OCI-LY1 (cell line): ENCODE results near the gene WNT2B.

Experiments used
- H2AFZ ChIP-seq: fragments of 200-600 bp; sonication (generic), shearing (Covaris generic); 2 replicates; pipeline ENCODE4 v1.6.0; 2014; ENCODE audit warnings: antibody characterized with exemption, mild to moderate bottlenecking, low read length
- H3F3A ChIP-seq: fragments of 200-600 bp; sonication (generic), shearing (Covaris generic); 2 replicates; pipeline ENCODE4 v1.6.0; 2014; ENCODE audit warnings: mild to moderate bottlenecking, antibody characterized with exemption, low read length, moderate library complexity; ENCODE audit not compliant: insufficient read depth
- H3K27ac ChIP-seq: fragments of 200-600 bp; sonication (generic); 2 replicates; pipeline ENCODE4 v1.5.1; 2014; ENCODE audit warnings: low read length, mixed run types, mild to moderate bottlenecking, low read depth; ENCODE audit not compliant: poor library complexity, severe bottlenecking
- H3K27me3 ChIP-seq: fragments of 200-600 bp; sonication (generic); 2 replicates; pipeline ENCODE4 v1.6.0; 2014; ENCODE audit warnings: antibody characterized with exemption, mild to moderate bottlenecking, low read length, moderate library complexity; ENCODE audit not compliant: insufficient read depth
- H3K36me3 ChIP-seq: fragments of 200-600 bp; sonication (generic); 2 replicates; pipeline ENCODE4 v1.6.1; 2014; ENCODE audit warnings: mild to moderate bottlenecking, antibody characterized with exemption, low read length, moderate library complexity, mixed read lengths; ENCODE audit not compliant: insufficient read depth
- H3K4me1 ChIP-seq: fragments of 200-600 bp; sonication (generic); 2 replicates; pipeline ENCODE4 v1.5.1; 2014; ENCODE audit warnings: mild to moderate bottlenecking, low read length, moderate library complexity; ENCODE audit not compliant: insufficient read depth, severe bottlenecking
- H3K4me2 ChIP-seq: fragments of 200-600 bp; sonication (generic), shearing (Covaris generic); 2 replicates; pipeline ENCODE4 v1.6.1; 2014; ENCODE audit warnings: low read length
- H3K4me3 ChIP-seq: fragments of 200-600 bp; sonication (generic); 2 replicates; pipeline ENCODE4 v1.5.1; 2014; ENCODE audit warnings: low read length, low read depth, mild to moderate bottlenecking, mixed read lengths; ENCODE audit not compliant: poor library complexity, severe bottlenecking
- H3K79me2 ChIP-seq: fragments of 200-600 bp; shearing (Covaris generic); 2 replicates; pipeline ENCODE4 v1.6.1; 2016; ENCODE audit warnings: mixed run types, low read length, mixed read lengths; ENCODE audit not compliant: insufficient read depth
- H3K9ac ChIP-seq: fragments of 200-600 bp; sonication (generic), shearing (Covaris generic); 2 replicates; pipeline ENCODE4 v1.6.1; 2014; ENCODE audit warnings: mild to moderate bottlenecking, low read length, mixed read lengths
- H3K9me2 ChIP-seq: fragments of 200-600 bp; sonication (generic), shearing (Covaris generic); 2 replicates; pipeline ENCODE4 v1.6.1; 2014; ENCODE audit warnings: low read depth, mild to moderate bottlenecking, low read length, mixed read lengths
- H3K9me3 ChIP-seq: fragments of 200-600 bp; shearing (Covaris generic); 2 replicates; pipeline ENCODE4 v1.6.1; 2014; ENCODE audit warnings: low read length, mixed read lengths
- H4K20me1 ChIP-seq: fragments of 200-600 bp; sonication (generic), shearing (Covaris generic); 2 replicates; pipeline ENCODE4 v1.6.0; 2016; ENCODE audit warnings: mild to moderate bottlenecking, low read length; ENCODE audit not compliant: insufficient read depth
- EZH2 ChIP-seq: fragments of 200-600 bp; sonication (generic), shearing (Covaris generic); IDR thresholded peaks from 2 replicates; pipeline ENCODE4 v1.8.0; 2017; ENCODE audit warnings: borderline replicate concordance, mixed run types, mild to moderate bottlenecking, antibody characterized with exemption, low read length, moderate library complexity, mixed read lengths
- TF ChIP-seq, protein P1 (sequence below): fragments of 200-600 bp; sonication (generic), shearing (Covaris generic); IDR thresholded peaks from 2 replicates; pipeline ENCODE4 v1.5.1; 2017; ENCODE audit warnings: mild to moderate bottlenecking, antibody characterized with exemption, low read length, moderate library complexity, mixed read lengths

WNT2B gene

DNA sequence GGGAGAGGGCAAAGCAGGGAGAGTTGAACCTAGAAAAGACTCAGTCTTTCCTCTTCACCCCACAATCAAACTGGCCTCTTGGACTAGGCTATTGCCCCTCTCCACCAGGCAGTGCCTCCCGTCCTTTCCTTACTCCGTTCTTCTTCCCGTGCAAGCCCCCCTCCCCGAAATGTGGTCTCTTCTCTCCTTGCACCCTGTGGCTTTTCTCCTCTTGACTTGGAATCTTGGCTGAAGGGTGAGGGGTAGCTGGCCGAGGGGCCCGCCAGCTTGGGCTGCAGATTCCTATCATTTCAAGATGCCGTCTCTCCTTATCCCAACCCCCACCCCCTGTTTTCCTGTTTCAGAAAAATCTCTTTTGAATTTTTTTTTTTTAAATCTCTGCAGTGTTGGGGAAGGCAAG, 1.6 kb downstream of the WNT2B start:
- Histone ChIP-seq H3F3A (no peaks in the 10 kb centered on the region), H3K9ac (no peak overlapping the region), H3K9me3 (no peaks in the 10 kb centered on the region), H3K4me2 (no peak overlapping the region), H3K27ac (no peak overlapping the region), H3K79me2 (no peaks in the 10 kb centered on the region), H2AFZ (no peak overlapping the region), H3K27me3 (0 out of 2 replicates have a peak, but pooled peaks cover 4% of the 10 kb centered on the region), H4K20me1 (no peaks in the 10 kb centered on the region), H3K9me2 (no peaks in the 10 kb centered on the region), H3K36me3 (no peaks in the 10 kb centered on the region), H3K4me3 (no peak overlapping the region), H3K4me1 (peaks cover 12% of the 10 kb centered on the region)
- TF ChIP-seq, protein P1, sequence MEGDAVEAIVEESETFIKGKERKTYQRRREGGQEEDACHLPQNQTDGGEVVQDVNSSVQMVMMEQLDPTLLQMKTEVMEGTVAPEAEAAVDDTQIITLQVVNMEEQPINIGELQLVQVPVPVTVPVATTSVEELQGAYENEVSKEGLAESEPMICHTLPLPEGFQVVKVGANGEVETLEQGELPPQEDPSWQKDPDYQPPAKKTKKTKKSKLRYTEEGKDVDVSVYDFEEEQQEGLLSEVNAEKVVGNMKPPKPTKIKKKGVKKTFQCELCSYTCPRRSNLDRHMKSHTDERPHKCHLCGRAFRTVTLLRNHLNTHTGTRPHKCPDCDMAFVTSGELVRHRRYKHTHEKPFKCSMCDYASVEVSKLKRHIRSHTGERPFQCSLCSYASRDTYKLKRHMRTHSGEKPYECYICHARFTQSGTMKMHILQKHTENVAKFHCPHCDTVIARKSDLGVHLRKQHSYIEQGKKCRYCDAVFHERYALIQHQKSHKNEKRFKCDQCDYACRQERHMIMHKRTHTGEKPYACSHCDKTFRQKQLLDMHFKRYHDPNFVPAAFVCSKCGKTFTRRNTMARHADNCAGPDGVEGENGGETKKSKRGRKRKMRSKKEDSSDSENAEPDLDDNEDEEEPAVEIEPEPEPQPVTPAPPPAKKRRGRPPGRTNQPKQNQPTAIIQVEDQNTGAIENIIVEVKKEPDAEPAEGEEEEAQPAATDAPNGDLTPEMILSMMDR: no peak
- TF ChIP-seq EZH2: no peak

DNA sequence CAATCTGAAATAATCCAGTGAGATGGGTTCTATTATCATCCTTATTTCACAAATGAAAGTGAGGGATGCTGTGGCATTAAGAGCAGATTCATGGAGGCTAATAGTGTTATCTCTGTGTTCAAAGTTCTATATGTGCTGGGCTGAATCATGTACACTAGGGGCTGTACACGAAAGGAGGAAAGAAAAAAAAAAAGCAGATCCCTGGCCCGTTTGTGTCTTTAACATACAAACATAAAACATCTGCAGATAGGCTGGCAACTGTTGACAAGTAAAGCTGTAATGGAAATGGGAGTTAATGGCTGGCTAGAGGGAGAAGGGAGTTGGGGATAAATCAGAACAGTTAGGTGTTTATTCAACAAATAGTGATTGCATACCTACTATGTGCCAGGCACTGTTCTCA, 3.1 kb downstream of the WNT2B start:
- no peaks in the 10 kb centered on the region for H3K9me3 ChIP-seq
- H3K79me2 ChIP-seq: no peaks in the 10 kb centered on the region
- H3K36me3 ChIP-seq: no peaks in the 10 kb centered on the region
- no peaks in the 10 kb centered on the region for H3F3A ChIP-seq
- no peak overlapping the region for H3K27ac ChIP-seq
- H3K4me2 ChIP-seq: no peak overlapping the region
- H3K27me3 ChIP-seq: 0 out of 2 replicates have a peak, but pooled peaks cover 4% of the 10 kb centered on the region
- H3K4me1 ChIP-seq: peaks cover 12% of the 10 kb centered on the region
- H3K4me3 ChIP-seq: no peak overlapping the region
- H4K20me1 ChIP-seq: no peaks in the 10 kb centered on the region
- no peaks in the 10 kb centered on the region for H3K9me2 ChIP-seq
- TF ChIP-seq EZH2: no peak
- TF ChIP-seq, protein P1: no peak
- no peak overlapping the region for H2AFZ ChIP-seq
- H3K9ac ChIP-seq: no peak overlapping the region

DNA sequence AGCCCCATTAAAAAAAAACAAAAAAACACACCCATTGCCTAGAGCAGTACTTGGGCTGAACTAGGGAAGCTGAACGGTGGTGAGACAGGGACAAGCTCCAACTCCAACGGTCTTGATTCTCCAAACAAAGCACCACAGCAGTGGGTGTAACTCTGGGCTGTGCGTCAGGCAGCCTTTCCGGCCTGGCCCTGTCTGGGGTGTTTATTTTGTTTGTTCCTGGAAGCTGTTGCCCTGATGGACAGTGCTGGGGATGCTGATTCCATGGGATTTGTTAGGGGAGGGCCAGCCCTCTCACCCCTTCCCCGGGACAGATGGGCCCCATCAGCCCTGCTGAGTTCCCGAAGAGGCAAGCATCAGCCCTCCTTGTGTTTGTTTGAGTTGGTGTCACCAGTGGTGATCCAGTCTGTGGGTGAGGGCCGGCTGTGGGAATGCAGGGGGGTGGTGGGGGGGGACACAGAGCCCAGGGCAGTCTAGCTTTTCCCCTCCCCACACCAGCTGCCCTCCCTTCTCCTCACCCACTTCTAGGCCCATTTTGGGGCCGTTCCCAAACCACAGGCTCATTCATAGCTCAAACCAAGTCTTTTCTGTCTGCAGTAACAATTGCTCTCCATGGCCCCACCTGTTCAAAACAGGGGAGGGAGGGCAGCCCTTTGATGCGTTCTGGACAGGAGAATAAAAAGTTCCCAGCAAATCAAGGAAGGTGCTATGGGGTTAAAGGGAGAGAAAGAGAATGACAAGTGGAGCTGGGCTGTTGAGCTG, 4.5 kb downstream of the WNT2B start:
- Histone ChIP-seq H3K36me3 (no peaks in the 10 kb centered on the region), H3K4me3 (no peak overlapping the region), H3K27me3 (no peaks in the 10 kb centered on the region), H2AFZ (no peak overlapping the region), H3K4me1 (peaks cover 4% of the 10 kb centered on the region), H3K9ac (no peak overlapping the region), H3K9me3 (no peaks in the 10 kb centered on the region), H3K9me2 (no peaks in the 10 kb centered on the region), H3K4me2 (no peak overlapping the region), H3K27ac (no peak overlapping the region), H4K20me1 (no peaks in the 10 kb centered on the region), H3K79me2 (no peaks in the 10 kb centered on the region), H3F3A (no peaks in the 10 kb centered on the region)
- no peak for TF ChIP-seq EZH2
- TF ChIP-seq, protein P1: no peak
